Lung (tissue), 12 donors: ENCODE results near the gene PLB1. TPM values are rescaled to one million over a fixed set of nuclear protein-coding genes. Genes with fewer than 3 reads are reported as not detected.

Experiments
- ATAC-seq: fragments of 200-7000 bp; cut with Tn5 transposase; one replicate; pipeline ENCODE4 v1.9.1; 2020; ENCODE audit warnings: moderate number of reproducible peaks; ENCODE audit not compliant: insufficient read depth, low FRiP score
- DNase-seq, 3 donors: peaks; one replicate each; pipeline ENCODE4 v3.0.0-alpha.2; 2013 to 2017
- H3K27ac ChIP-seq, 2 donors: one replicate each; pipeline ENCODE4 v1.5.1; 2013; ENCODE audit warnings: mild to moderate bottlenecking in 2 of 2, moderate library complexity in 2 of 2, control low read depth in 1 of 2, inconsistent platforms in 1 of 2, low read depth in 1 of 2, low read length in 1 of 2
- H3K27me3 ChIP-seq, 3 donors: one replicate each; pipeline ENCODE4 v1.5.1; 2013; ENCODE audit warnings: low read length in 2 of 3; ENCODE audit not compliant: control insufficient read depth in 3 of 3, insufficient read depth in 3 of 3
- H3K36me3 ChIP-seq, 4 donors: one replicate each; pipeline ENCODE4 v1.5.1; 2013; ENCODE audit warnings: low read length in 4 of 4, mild to moderate bottlenecking in 1 of 4, moderate library complexity in 1 of 4; ENCODE audit not compliant: control insufficient read depth in 4 of 4, insufficient read depth in 4 of 4
- H3K4me1 ChIP-seq, 5 donors: one replicate each; pipeline ENCODE4 v1.5.1; 2013; ENCODE audit warnings: low read length in 5 of 5, mild to moderate bottlenecking in 2 of 5, moderate library complexity in 1 of 5; ENCODE audit not compliant: control insufficient read depth in 5 of 5, insufficient read depth in 5 of 5
- H3K4me3 ChIP-seq: one replicate; pipeline ENCODE4 v1.5.1; 2013; ENCODE audit warnings: mild to moderate bottlenecking, control low read depth, moderate library complexity
- H3K9ac ChIP-seq, 2 donors: one replicate each; pipeline ENCODE4 v1.5.1; 2013; ENCODE audit warnings: low read length in 2 of 2, control low read depth in 1 of 2; ENCODE audit not compliant: insufficient read depth in 1 of 2
- H3K9me3 ChIP-seq, 4 donors: one replicate each; pipeline ENCODE4 v1.5.1; 2013; ENCODE audit warnings: low read length in 3 of 4, mild to moderate bottlenecking in 1 of 4, moderate library complexity in 1 of 4; ENCODE audit not compliant: control insufficient read depth in 4 of 4, insufficient read depth in 3 of 4
- CTCF ChIP-seq: IDR thresholded peaks from 2 replicates; pipeline ENCODE4 v1.5.1; 2012; ENCODE audit warnings: mild to moderate bottlenecking; ENCODE audit errors: control extremely low read depth, extremely low read depth
- WGBS, 2 donors: extraction: QIAGEN DNeasy Blood & Tissue Kit; methylation state at CpG; one replicate each; pipeline ENCODE4 v1.1.7; 2013; 5-methylcytosine and 5-hydroxymethylcytosine counted together
- polyA plus RNA-seq, 2 donors: library from polyadenylated mRNA; stranded (reverse); fragments of 200-250 nt; gene quantifications; one replicate each; pipeline ENCODE4 v1.2.1, GENCODE V29; 2013
- total RNA-seq, 2 donors: library from RNA; depleted of rRNA in 1 of 2; stranded (reverse); fragments of >200 nt in 1 of 2; gene quantifications; one replicate each; pipeline ENCODE4 v1.2.1, GENCODE V29; 2014 to 2021
- donor health status: control.
- donor health status: control.
- donor health status: Bipolar disorder and iron deficiency.
- donor health status: healthy.
- donor health status: DM: yes; HTN: yes; CAD: no.

The PLB1 gene
- total and polyA plus RNA-seq, 4 donors, result 1.0 to 10.3 (median 6.7) TPM

GRCh38 chr2:28447943-28448792 lies 47.7 kb upstream of the PLB1 start:
- Histone ChIP-seq H3K9ac (no peak overlapping the region), H3K27ac (peak overlapping the region in 1 of 2 donors; percentile 66), H3K27me3 (no peaks in the 10 kb centered on the region), H3K4me1 (peaks cover 0 to 5% (median 0%) of the 10 kb centered on the region in 5 donors), H3K4me3 (no peak overlapping the region), H3K36me3 (no peaks in the 10 kb centered on the region), H3K9me3 (no peaks in the 10 kb centered on the region)
- TF ChIP-seq CTCF, result no peak
- no peak for DNase-seq
- no peak for ATAC-seq
- WGBS, 2 donors, result 34 to 68% methylated on average over 8 of the region's 8 CpGs

GRCh38 chr2:28448793-28449100 lies 47.1 kb upstream of the PLB1 start:
- H3K4me1 ChIP-seq, result peaks cover 0 to 5% (median 0%) of the 10 kb centered on the region in 5 donors
- no peak overlapping the region for H3K4me3 ChIP-seq
- DNase-seq (no peak), ATAC-seq (no peak)
- no peaks in the 10 kb centered on the region for H3K9me3 ChIP-seq
- no peaks in the 10 kb centered on the region for H3K27me3 ChIP-seq
- no peak for TF ChIP-seq CTCF
- 93 to 94% methylated on average over 3 of the region's 3 CpGs for WGBS, 2 donors
- H3K27ac ChIP-seq, result peak overlapping the region in 1 of 2 donors; percentile 66
- H3K36me3 ChIP-seq, result no peaks in the 10 kb centered on the region
- no peak overlapping the region for H3K9ac ChIP-seq

- WGBS, 2 donors, result 88 to 92% methylated on average over 6 of the region's 6 CpGs
- no peak overlapping the region for H3K27ac ChIP-seq
- TF ChIP-seq CTCF, result no peak
- peaks cover 0 to 5% (median 0%) of the 10 kb centered on the region in 5 donors for H3K4me1 ChIP-seq
- no peak overlapping the region for H3K9ac ChIP-seq
- no peaks in the 10 kb centered on the region for H3K36me3 ChIP-seq
- DNase-seq (no peak), ATAC-seq (no peak)
- no peak overlapping the region for H3K4me3 ChIP-seq
- H3K9me3 ChIP-seq, result no peaks in the 10 kb centered on the region
- no peaks in the 10 kb centered on the region for H3K27me3 ChIP-seq
Observed at GRCh38 chr2:28449126-28449487, 46.8 kb upstream of the PLB1 start.
